H1 (cell line): ENCODE data around the gene DIAPH2. TPM values are rescaled to one million over a fixed set of nuclear protein-coding genes. Genes with fewer than 3 reads are reported as not detected.

Source experiments
- CTCF ChIA-PET: fragments of 300-600 bp; sonication (Branson Sonifier 250); formaldehyde crosslinking; loops from one replicate; lab custom pipeline; 2021; ENCODE audit not compliant: partially characterized antibody; lab: Charles Lee
- POLR2A ChIA-PET: fragments of 300-600 bp; sonication (Branson Sonifier 250); formaldehyde crosslinking; loops from one replicate; lab custom pipeline; 2021; ENCODE audit warnings: inconsistent platforms; ENCODE audit not compliant: partially characterized antibody; lab: Charles Lee
- DNase-seq, 2 experiments: peaks; one replicate each; pipeline versions ENCODE4 v3.0.0 to v3.0.0-alpha.2; 2010 to 2022; ENCODE audit warnings: low spot score in 2 of 2, low read depth in 1 of 2, mixed read lengths in 1 of 2
- FAIRE-seq: peaks from 2 replicates; lab custom pipeline; 2011; peaks lifted over from hg19 to GRCh38; lab: Jason Lieb, UNC
- H2AFZ ChIP-seq: 2 replicates; pipeline ENCODE4 v1.8.1; 2012; ENCODE audit warnings: low read length, inconsistent platforms
- H2AK5ac ChIP-seq: 2 replicates; pipeline ENCODE4 v1.6.1; 2013; ENCODE audit warnings: low read depth, low read length
- H2BK120ac ChIP-seq: replicated peaks from 2 replicates; pipeline ENCODE3; 2013; ENCODE audit warnings: low read depth, low read length, inconsistent platforms
- H2BK12ac ChIP-seq: 2 replicates; pipeline ENCODE4 v1.6.1; 2013; ENCODE audit warnings: low read depth, low read length
- H2BK15ac ChIP-seq: 2 replicates; pipeline ENCODE4 v1.6.1; 2013; ENCODE audit warnings: low read length
- H2BK20ac ChIP-seq: 2 replicates; pipeline ENCODE4 v1.6.1; 2013; ENCODE audit warnings: low read length
- H2BK5ac ChIP-seq: 2 replicates; pipeline ENCODE4 v1.6.1; 2013; ENCODE audit warnings: low read depth, low read length
- H3K14ac ChIP-seq: 2 replicates; pipeline ENCODE4 v1.6.1; 2013; ENCODE audit warnings: inconsistent platforms; ENCODE audit not compliant: insufficient read length
- H3K18ac ChIP-seq: 2 replicates; pipeline ENCODE4 v1.6.1; 2013; ENCODE audit warnings: low read length; ENCODE audit errors: extremely low read depth
- H3K23ac ChIP-seq: 2 replicates; pipeline ENCODE4 v1.6.1; 2013; ENCODE audit warnings: inconsistent platforms; ENCODE audit not compliant: insufficient read length
- H3K23me2 ChIP-seq: 2 replicates; pipeline ENCODE4 v1.6.1; 2013; ENCODE audit warnings: low read depth, low read length
- H3K27ac ChIP-seq: 2 replicates; pipeline ENCODE4 v1.6.1; 2011; ENCODE audit warnings: low read depth, low read length, inconsistent platforms
- H3K27me3 ChIP-seq, 4 experiments: replicated peaks in 1 of 4; 1 replicate in 1 of 4; 2 replicates in 3 of 4; pipeline versions ENCODE4 v1.6.1 to v1.8.1; 2011 to 2013; ENCODE audit warnings: low read length in 3 of 4, mild to moderate bottlenecking in 3 of 4, inconsistent platforms in 2 of 4, mixed read lengths in 2 of 4, moderate library complexity in 1 of 4; ENCODE audit not compliant: control insufficient read depth in 3 of 4, insufficient read depth in 3 of 4; ENCODE audit errors: extremely low read depth in 1 of 4
- H3K36me3 ChIP-seq, 4 experiments: 2 replicates each; pipeline versions ENCODE4 v1.6.1 to v1.8.1; 2011 to 2013; ENCODE audit warnings: mild to moderate bottlenecking in 4 of 4, low read length in 3 of 4, moderate library complexity in 2 of 4, control low read depth in 1 of 4, inconsistent platforms in 1 of 4; ENCODE audit not compliant: insufficient read depth in 4 of 4, control insufficient read depth in 2 of 4
- H3K4ac ChIP-seq: replicated peaks from 2 replicates; pipeline ENCODE3; 2013; ENCODE audit warnings: low read length, low read depth, mixed read lengths, inconsistent platforms; ENCODE audit not compliant: insufficient read length
- H3K4me1 ChIP-seq, 4 experiments: replicated peaks in 1 of 4; 1 replicate in 1 of 4; 2 replicates in 3 of 4; pipeline versions ENCODE4 v1.6.1 to v1.8.1; 2011 to 2013; ENCODE audit warnings: low read length in 3 of 4, inconsistent platforms in 2 of 4, mixed read lengths in 1 of 4; ENCODE audit not compliant: insufficient read depth in 4 of 4, control insufficient read depth in 3 of 4
- H3K4me2 ChIP-seq, 2 experiments: 2 replicates each; pipeline versions ENCODE4 v1.6.1 to v1.8.1; 2011 to 2013; ENCODE audit warnings: low read depth in 2 of 2, low read length in 2 of 2, control low read depth in 1 of 2, inconsistent platforms in 1 of 2, mild to moderate bottlenecking in 1 of 2; ENCODE audit not compliant: insufficient read depth in 1 of 2
- H3K4me3 ChIP-seq, 4 experiments: fragments of 200-600, 300-600 bp in 1 of 4; sonication (generic), shearing (Covaris generic), sonication (Bioruptor Twin) in 1 of 4; 2 replicates each; pipeline versions ENCODE4 v1.5.1 to v1.8.1; 2011 to 2016; ENCODE audit warnings: low read length in 4 of 4, low read depth in 3 of 4, control low read depth in 2 of 4, inconsistent platforms in 2 of 4, mild to moderate bottlenecking in 2 of 4, mixed read lengths in 1 of 4, moderate library complexity in 1 of 4; ENCODE audit not compliant: insufficient read depth in 2 of 4; ENCODE audit errors: extremely low read depth in 1 of 4
- H3K56ac ChIP-seq: replicated peaks from 2 replicates; pipeline ENCODE3; 2013; ENCODE audit warnings: low read depth, mild to moderate bottlenecking, mixed read lengths, low read length, inconsistent platforms; ENCODE audit not compliant: insufficient read length
- H3K79me1 ChIP-seq: 2 replicates; pipeline ENCODE4 v1.6.1; 2013; ENCODE audit warnings: low read depth, low read length, control low read depth
- H3K79me2 ChIP-seq, 2 experiments: 2 replicates each; pipeline versions ENCODE4 v1.6.1 to v1.8.1; 2012 to 2013; ENCODE audit warnings: low read length in 2 of 2, mild to moderate bottlenecking in 2 of 2, inconsistent platforms in 1 of 2; ENCODE audit not compliant: insufficient read depth in 2 of 2, control insufficient read depth in 1 of 2
- H3K9ac ChIP-seq, 4 experiments: replicated peaks in 1 of 4; 1 replicate in 1 of 4; 2 replicates in 3 of 4; pipeline versions ENCODE4 v1.6.1 to v1.8.1; 2011 to 2013; ENCODE audit warnings: low read depth in 3 of 4, low read length in 3 of 4, control low read depth in 2 of 4, mild to moderate bottlenecking in 2 of 4, moderate library complexity in 2 of 4, inconsistent platforms in 1 of 4; ENCODE audit errors: extremely low read depth in 1 of 4
- H3K9me3 ChIP-seq, 2 experiments: 2 replicates each; pipeline versions ENCODE4 v1.6.1 to v1.8.1; 2012 to 2013; ENCODE audit warnings: mild to moderate bottlenecking in 2 of 2, moderate library complexity in 2 of 2, control low read depth in 1 of 2, inconsistent platforms in 1 of 2, low read depth in 1 of 2, low read length in 1 of 2, mixed read lengths in 1 of 2; ENCODE audit not compliant: insufficient read depth in 2 of 2
- H4K20me1 ChIP-seq, 2 experiments: replicated peaks in 1 of 2; 2 replicates each; pipeline versions ENCODE3 to v1.8.1; 2011 to 2013; ENCODE audit warnings: inconsistent platforms in 2 of 2, low read length in 2 of 2, mild to moderate bottlenecking in 1 of 2; ENCODE audit not compliant: insufficient read depth in 2 of 2, control insufficient read depth in 1 of 2
- H4K5ac ChIP-seq: 2 replicates; pipeline ENCODE4 v1.6.1; 2013; ENCODE audit warnings: low read length, low read depth, mixed read lengths, inconsistent platforms; ENCODE audit not compliant: insufficient read length
- H4K8ac ChIP-seq: 2 replicates; pipeline ENCODE4 v1.8.0; 2013; ENCODE audit warnings: mild to moderate bottlenecking, moderate library complexity, low read length, inconsistent platforms; ENCODE audit not compliant: insufficient read depth; ENCODE audit errors: extremely low read depth
- H4K91ac ChIP-seq: replicated peaks from 2 replicates; pipeline ENCODE3; 2013; ENCODE audit warnings: low read length, mixed read lengths, inconsistent platforms; ENCODE audit not compliant: insufficient read length
- ATF3 ChIP-seq: IDR thresholded peaks from 2 replicates; pipeline ENCODE4 v1.6.1; 2011; ENCODE audit warnings: low read depth, mild to moderate bottlenecking, low read length; ENCODE audit not compliant: insufficient read depth
- TBP ChIP-seq: IDR thresholded peaks from 2 replicates; pipeline ENCODE4 v1.6.1; 2011; ENCODE audit warnings: low read depth, low read length, improper control_type of control experiment
- WGBS, 2 experiments: shearing (Covaris generic) in 1 of 2; methylation state at CpG; one replicate each; pipeline versions ENCODE4 v1.1.6 to v1.1.7; 2013 to 2015; ENCODE audit warnings: low lambda C conversion rate in 2 of 2, mixed read lengths in 2 of 2, inconsistent platforms in 1 of 2, low coverage in 1 of 2, missing lambda C conversion rate in 1 of 2; ENCODE audit not compliant: insufficient replicate concordance in 2 of 2, insufficient coverage in 1 of 2, insufficient read length in 1 of 2; ENCODE audit errors: extremely low coverage in 1 of 2, missing lambda C conversion rate in 1 of 2; 5-methylcytosine and 5-hydroxymethylcytosine counted together
- polyA plus RNA-seq, 7 experiments: library from polyadenylated mRNA; depleted of rRNA in 3 of 7; stranded (reverse) in 5 of 7; unstranded in 2 of 7; fragments of >200 nt in 5 of 7; fragments of 200-250 nt in 2 of 7; gene quantifications; 1 replicate in 5 of 7; 2 replicates in 1 of 7; 4 replicates in 1 of 7; pipeline versions ENCODE4 v1.2.1 to v1.2.3, GENCODE V29; 2011 to 2013; ENCODE audit warnings: missing spikeins in 2 of 7, mixed read lengths in 2 of 7
- total RNA-seq: library from RNA; stranded (reverse); fragmentation: NEBNext Ultra II Directional; extraction: Animal tissue kit (Norgen Biotek cat#: 25700); gene quantifications from 2 replicates; pipeline ENCODE4 v1.2.1, GENCODE V29; 2021

Gene DIAPH2
- total and polyA plus RNA-seq, 2 of the 8 experiments (the other 6 are each of a cell fraction or from before 2014, with no cell fraction given) = 4.4 to 24.3 TPM

- no peak for DNase-seq
- WGBS, 2 experiments = 89% methylated on average over 2 of the region's 2 CpGs; no CpG with 5 or more reads in 1 of the 2 experiments
- no peak overlapping the region for H2BK20ac ChIP-seq
- no peaks in the 10 kb centered on the region for H3K4me1 ChIP-seq
- no peak overlapping the region for H3K4me3 ChIP-seq
- no peak overlapping the region for H3K4me2 ChIP-seq
- H3K23ac ChIP-seq = no peak overlapping the region
- H3K14ac ChIP-seq = no peak overlapping the region
- H2BK15ac ChIP-seq = no peak overlapping the region
- H3K79me2 ChIP-seq = no peaks in the 10 kb centered on the region
- H2BK5ac ChIP-seq = no peak overlapping the region
- no peak overlapping the region for H3K18ac ChIP-seq
- no peaks in the 10 kb centered on the region for H3K79me1 ChIP-seq
- ChIA-PET POLR2A (no interaction called here), CTCF (interaction anchor here (0.6 kb wide), 1 partner anchor 405 kb away, joined by 3 read pairs; no protein-coding TSS in a partner anchor)
- no peak for FAIRE-seq
- H3K56ac ChIP-seq = no peak overlapping the region
- no peaks in the 10 kb centered on the region for H3K23me2 ChIP-seq
- H4K91ac ChIP-seq = no peak overlapping the region
- H2BK120ac ChIP-seq = no peak overlapping the region
- H3K9ac ChIP-seq = no peak overlapping the region
- H3K36me3 ChIP-seq = no peaks in the 10 kb centered on the region
- H3K4ac ChIP-seq = no peak overlapping the region
- no peak overlapping the region for H2AFZ ChIP-seq
- no peak overlapping the region for H2AK5ac ChIP-seq
- no peak overlapping the region for H4K5ac ChIP-seq
- H4K20me1 ChIP-seq = no peaks in the 10 kb centered on the region
- no peak overlapping the region for H2BK12ac ChIP-seq
- H4K8ac ChIP-seq = no peak overlapping the region
- H3K27me3 ChIP-seq = no peaks in the 10 kb centered on the region
- H3K27ac ChIP-seq = no peak overlapping the region
- no peaks in the 10 kb centered on the region for H3K9me3 ChIP-seq
- TF ChIP-seq ATF3 (no peak), TBP (no peak)
These were observed 34.6 kb upstream of the DIAPH2 start for GRCh38 chrX:96650023-96650422.
